Measurements from ENCODE around the gene TRNAU1AP.
"Not testable (repeated sequence)": the region's sequence is repeated elsewhere in the genome, so short reads cannot be mapped to it uniquely, and the experiment has no call there.

TRNAU1AP gene

DNA sequence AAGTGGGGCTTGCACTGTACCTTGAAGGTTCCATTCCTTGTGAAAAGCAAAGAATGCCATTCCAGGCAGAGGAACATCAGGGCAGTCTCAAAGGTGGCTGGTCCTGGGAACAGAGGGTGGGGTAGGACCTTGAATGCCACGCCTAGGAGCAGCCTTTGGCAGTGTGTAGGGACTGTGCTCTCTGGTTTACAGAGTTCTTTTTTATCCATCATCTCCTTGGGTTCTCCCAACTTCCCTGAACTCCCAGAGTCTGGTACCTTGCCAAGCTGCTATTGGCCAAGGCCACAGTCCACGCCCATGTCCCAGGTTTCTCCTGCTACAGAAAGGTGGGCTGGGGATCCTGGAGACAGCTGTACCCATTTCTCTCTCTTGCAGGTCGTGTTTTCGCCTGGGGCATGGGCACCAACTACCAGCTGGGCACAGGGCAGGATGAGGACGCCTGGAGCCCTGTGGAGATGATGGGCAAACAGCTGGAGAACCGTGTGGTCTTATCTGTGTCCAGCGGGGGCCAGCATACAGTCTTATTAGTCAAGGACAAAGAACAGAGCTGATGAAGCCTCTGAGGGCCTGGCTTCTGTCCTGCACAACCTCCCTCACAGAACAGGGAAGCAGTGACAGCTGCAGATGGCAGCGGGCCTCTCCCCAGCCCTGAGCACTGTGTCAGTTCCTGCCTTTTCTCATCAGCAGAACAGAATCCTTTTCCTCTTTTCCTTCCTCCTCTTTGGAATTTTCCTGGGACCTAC lies 15.3 kb upstream of the TRNAU1AP start:
- H3K27ac Mint-ChIP-seq: no peak overlapping the region
- H3K27me3 Mint-ChIP-seq: no peaks in the 10 kb centered on the region
- DNase-seq (ENCODE audit: low spot score in 2 of 2) (no peak), ATAC-seq (ENCODE audit: low read depth) (no peak)
- no peaks in the 10 kb centered on the region for H3K4me1 Mint-ChIP-seq
- no peaks in the 10 kb centered on the region for H3K9me3 Mint-ChIP-seq
- no peak overlapping the region for H3K4me3 Mint-ChIP-seq
- peaks cover 4% of the 10 kb centered on the region for H3K36me3 Mint-ChIP-seq

DNA sequence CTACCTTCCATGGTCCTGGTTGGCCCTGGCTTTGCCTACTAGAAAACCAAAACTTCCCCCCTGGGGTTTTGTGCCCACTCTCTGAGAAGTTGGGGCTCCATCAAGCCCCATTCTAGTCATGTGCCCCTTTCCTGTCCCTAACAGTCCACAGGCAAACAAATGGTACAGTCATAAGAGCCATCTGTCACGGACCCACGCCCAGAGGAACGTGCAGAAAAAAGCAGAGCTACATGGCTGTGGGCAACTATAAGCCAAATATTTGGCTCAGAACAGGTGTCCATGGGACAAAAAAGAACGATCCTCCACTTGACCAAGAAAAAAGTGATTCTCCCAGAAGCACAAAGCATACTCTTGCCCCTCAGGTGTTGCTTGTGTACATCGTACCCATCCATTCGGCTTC lies 14.6 kb upstream of the TRNAU1AP start:
- no peaks in the 10 kb centered on the region for H3K27me3 Mint-ChIP-seq
- no peaks in the 10 kb centered on the region for H3K4me1 Mint-ChIP-seq
- no peaks in the 10 kb centered on the region for H3K9me3 Mint-ChIP-seq
- no peak overlapping the region for H3K27ac Mint-ChIP-seq
- no peak overlapping the region for H3K4me3 Mint-ChIP-seq
- DNase-seq (ENCODE audit: low spot score in 2 of 2) (no peak), ATAC-seq (ENCODE audit: low read depth) (no peak)
- H3K36me3 Mint-ChIP-seq: peaks cover 4% of the 10 kb centered on the region

DNA sequence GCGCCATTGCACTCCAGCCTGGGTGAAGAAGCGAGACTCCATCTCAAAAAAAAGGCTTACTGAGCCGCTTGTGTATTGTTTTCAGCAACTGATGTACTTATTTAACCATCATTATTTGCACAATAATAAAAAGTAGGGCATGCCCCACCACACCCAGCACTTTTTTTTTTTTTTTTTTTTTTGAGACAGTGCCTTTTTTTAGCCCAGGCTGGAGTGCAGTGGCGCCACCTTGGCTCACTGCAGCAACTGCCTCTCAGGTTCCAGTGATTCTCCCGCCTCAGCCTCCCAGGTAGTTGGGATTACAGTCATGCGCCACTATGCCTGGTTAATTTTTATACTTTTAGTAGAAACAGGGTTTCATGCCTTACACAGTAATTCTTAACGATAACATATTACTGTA lies 12.2 kb upstream of the TRNAU1AP start:
- no peak for DNase-seq (ENCODE audit: low spot score in 2 of 2)
- Mint-ChIP-seq H3K27ac (no peak overlapping the region), H3K9me3 (no peaks in the 10 kb centered on the region), H3K27me3 (no peaks in the 10 kb centered on the region), H3K4me3 (no peak overlapping the region), H3K4me1 (no peaks in the 10 kb centered on the region), H3K36me3 (peaks cover 2% of the 10 kb centered on the region)
- ATAC-seq (ENCODE audit: low read depth): no peak

DNA sequence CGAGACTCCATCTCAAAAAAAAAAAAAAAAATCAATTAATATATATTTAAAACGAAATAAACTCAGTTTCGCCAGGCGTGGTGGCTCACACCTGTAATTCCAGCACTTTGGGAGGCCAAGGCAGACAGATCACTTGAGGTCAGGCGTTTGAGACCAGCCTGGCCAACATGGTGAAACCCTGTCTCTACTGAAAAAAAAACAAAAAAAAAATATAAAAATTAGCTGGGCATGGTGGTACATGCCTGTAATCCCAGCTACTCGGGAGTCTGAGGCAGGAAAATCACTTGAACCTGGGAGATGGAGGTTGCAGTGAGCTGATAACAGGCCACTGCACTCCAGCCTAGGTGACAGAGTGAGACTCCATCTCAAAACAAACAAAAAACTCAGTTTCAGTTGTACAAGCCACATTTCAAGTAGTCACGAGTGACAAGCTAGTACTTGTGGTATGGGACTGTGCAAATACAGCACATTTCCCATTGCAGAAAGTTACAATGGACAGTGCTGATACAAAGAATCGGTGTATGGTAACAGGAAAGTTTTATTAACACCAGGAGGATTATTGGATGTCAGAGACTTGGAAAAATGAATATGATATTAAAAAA lies 11.4 kb upstream of the TRNAU1AP start:
- not testable (repeated sequence) for H3K4me3 Mint-ChIP-seq; H3K9me3 Mint-ChIP-seq; ATAC-seq (ENCODE audit: low read depth); H3K36me3 Mint-ChIP-seq; H3K4me1 Mint-ChIP-seq; DNase-seq (ENCODE audit: low spot score in 2 of 2); H3K27ac Mint-ChIP-seq; H3K27me3 Mint-ChIP-seq

DNA sequence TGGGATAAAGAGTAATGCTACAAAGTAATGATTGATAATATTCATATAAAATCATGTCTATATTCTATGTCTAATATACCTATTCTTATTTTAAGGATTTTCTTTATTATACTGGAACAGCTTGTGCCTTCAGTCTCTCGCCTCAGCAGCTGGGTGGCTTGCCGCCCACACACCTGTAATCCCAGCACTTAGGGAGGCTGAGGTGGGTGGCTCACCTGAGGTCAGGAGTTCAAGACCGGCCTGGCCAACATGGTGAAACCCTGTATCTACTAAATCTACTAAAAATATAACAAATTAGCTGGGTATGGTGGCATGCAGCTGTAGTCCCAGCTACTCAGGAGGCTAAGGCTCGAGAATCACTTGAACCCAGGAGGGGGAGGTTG lies 7.6 kb upstream of the TRNAU1AP start:
- ATAC-seq (ENCODE audit: low read depth): no peak
- Mint-ChIP-seq H3K27ac (no peak overlapping the region), H3K9me3 (no peaks in the 10 kb centered on the region), H3K27me3 (no peaks in the 10 kb centered on the region), H3K4me1 (no peaks in the 10 kb centered on the region), H3K36me3 (no peaks in the 10 kb centered on the region), H3K4me3 (no peak overlapping the region)
- DNase-seq (ENCODE audit: low spot score in 2 of 2): no peak

DNA sequence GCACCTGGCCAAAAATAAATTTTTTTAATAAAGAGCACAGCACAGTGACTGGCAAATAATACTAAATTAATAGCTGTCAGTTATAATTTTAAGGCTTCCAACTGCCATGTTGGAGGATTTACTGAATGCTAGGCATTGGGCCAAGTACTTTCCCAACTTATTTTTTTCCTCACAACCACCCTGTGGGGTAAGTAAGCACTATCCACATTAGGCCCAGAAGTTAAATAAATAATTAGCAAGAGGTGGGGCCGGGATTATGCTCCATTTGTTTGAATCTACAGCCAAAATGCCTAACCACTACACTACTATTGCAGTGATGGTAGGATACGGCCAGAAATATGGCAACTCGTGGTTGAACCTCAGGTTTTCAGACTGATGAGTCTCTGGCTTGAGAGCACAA lies 4.6 kb upstream of the TRNAU1AP start:
- no peaks in the 10 kb centered on the region for H3K36me3 Mint-ChIP-seq
- no peak overlapping the region for H3K27ac Mint-ChIP-seq
- no peak for DNase-seq (ENCODE audit: low spot score in 2 of 2)
- ATAC-seq (ENCODE audit: low read depth): no peak
- no peak overlapping the region for H3K4me3 Mint-ChIP-seq
- peaks cover 3% of the 10 kb centered on the region for H3K4me1 Mint-ChIP-seq
- no peaks in the 10 kb centered on the region for H3K9me3 Mint-ChIP-seq
- H3K27me3 Mint-ChIP-seq: no peaks in the 10 kb centered on the region

DNA sequence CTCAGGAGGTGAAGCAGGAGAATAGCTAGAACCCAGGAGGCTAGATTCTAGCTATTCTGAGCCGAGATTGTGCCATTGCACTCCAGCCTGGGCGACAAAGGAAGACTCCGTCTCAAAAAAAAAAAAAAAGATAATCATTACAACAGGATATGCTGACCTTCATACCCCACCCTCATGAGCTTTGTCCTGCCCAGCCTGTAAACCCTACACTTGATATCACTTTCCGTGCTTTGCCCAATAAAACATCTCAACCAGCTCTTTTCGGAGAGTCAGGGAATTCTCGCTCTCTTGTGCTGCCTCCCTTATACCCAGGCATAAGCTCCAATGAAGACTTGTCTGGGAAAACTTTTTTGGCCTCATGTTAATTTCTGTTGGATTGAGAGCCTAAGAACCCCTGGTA lies 1.5 kb upstream of the TRNAU1AP start:
- ATAC-seq (ENCODE audit: low read depth) (no peak), DNase-seq (ENCODE audit: low spot score in 2 of 2) (no peak)
- Mint-ChIP-seq H3K4me3 (no peak overlapping the region), H3K36me3 (peaks cover 4% of the 10 kb centered on the region), H3K4me1 (peaks cover 6% of the 10 kb centered on the region), H3K9me3 (no peaks in the 10 kb centered on the region), H3K27ac (peak overlapping the region; percentile 97), H3K27me3 (no peaks in the 10 kb centered on the region)

DNA sequence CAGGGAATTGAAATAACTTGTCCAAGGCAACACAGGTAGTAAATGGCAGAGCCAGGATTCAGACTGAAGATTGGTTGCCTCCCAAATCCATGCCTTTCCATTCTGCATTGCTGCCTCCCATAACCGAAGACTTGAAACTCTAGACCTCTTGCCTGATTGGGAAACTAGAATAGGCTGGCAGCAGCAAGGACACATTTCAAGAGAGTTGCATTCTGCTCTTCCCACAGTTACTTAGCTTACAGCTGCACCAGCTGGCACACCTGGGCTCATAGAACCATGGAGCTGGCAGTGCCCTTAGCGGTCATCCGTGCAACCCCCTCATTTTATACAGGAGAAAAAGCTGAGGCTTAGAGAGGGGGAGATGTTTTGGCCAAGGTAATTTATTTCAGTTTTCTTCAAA lies 8.0 kb downstream of the TRNAU1AP start:
- H3K4me1 Mint-ChIP-seq: no peaks in the 10 kb centered on the region
- H3K4me3 Mint-ChIP-seq: no peak overlapping the region
- H3K36me3 Mint-ChIP-seq: peaks cover 15% of the 10 kb centered on the region
- no peak for DNase-seq (ENCODE audit: low spot score in 2 of 2)
- no peak for ATAC-seq (ENCODE audit: low read depth)
- H3K27me3 Mint-ChIP-seq: no peaks in the 10 kb centered on the region
- no peaks in the 10 kb centered on the region for H3K9me3 Mint-ChIP-seq
- H3K27ac Mint-ChIP-seq: no peak overlapping the region

DNA sequence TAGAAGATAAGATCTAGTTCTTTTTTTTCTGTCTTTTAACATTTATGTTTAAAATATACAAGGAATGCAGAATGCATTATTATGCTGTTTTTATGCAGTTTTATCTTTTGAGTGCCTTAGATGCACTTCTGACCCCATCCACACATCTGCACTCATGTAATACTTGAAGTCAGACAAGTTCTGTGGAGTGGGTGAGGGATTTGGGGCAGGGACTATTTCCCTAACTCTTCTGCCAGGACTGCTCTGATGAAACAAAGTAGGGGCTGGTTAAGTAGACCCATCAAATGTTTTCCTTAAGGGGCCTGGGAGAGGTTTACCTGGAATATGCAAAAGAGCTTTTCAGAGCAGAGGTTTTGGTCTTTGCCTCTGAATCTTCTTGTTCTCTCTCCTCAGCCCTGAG lies 11.4 kb downstream of the TRNAU1AP start:
- no peaks in the 10 kb centered on the region for H3K4me1 Mint-ChIP-seq
- no peaks in the 10 kb centered on the region for H3K27me3 Mint-ChIP-seq
- H3K4me3 Mint-ChIP-seq: no peak overlapping the region
- no peaks in the 10 kb centered on the region for H3K9me3 Mint-ChIP-seq
- H3K36me3 Mint-ChIP-seq: peaks cover 16% of the 10 kb centered on the region
- DNase-seq (ENCODE audit: low spot score in 2 of 2) (no peak), ATAC-seq (ENCODE audit: low read depth) (no peak)
- H3K27ac Mint-ChIP-seq: no peak overlapping the region

DNA sequence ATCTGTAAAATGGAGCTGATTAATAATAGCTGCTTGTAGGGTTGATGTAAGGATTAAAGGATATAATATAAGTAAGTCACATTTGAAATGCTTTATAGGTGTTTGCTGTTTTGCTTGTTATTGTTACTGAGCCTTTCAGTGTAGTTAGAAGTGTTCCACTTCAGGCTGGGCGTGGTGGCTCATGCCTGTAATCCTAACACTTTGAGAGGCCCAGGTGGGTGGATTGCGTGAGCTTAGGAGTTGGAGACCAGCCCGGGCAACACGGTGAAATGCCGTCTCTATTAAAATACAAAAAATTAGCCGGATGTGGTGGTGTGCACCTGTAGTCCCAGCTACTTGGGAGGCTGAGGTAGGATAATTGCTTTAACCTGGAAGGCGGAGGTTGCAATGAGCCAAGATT lies 12.2 kb downstream of the TRNAU1AP start:
- DNase-seq (ENCODE audit: low spot score in 2 of 2): no peak

DNA sequence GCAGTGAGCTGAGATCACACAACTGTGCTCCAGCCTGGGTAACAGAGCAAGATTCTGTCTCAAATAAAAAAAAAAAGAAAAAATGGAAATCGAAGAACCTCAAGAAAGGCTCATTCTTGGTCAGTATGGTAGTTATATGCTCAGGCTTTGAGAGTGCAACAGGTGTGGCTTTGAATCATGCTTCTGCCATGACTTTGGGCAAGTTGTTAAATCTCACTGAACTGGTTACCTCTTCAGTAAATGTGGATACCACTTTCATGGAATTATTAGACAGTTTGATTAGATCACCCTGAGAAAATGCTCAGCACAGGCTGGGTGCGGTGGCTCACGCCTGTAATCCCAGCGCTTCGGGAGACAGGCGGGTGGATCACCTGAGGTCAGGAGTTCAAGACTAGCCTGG lies 12.8 kb downstream of the TRNAU1AP start:
- no peak overlapping the region for H3K4me3 Mint-ChIP-seq
- DNase-seq (ENCODE audit: low spot score in 2 of 2) (no peak), ATAC-seq (ENCODE audit: low read depth) (no peak)
- no peak overlapping the region for H3K27ac Mint-ChIP-seq
- H3K27me3 Mint-ChIP-seq: no peaks in the 10 kb centered on the region
- no peaks in the 10 kb centered on the region for H3K9me3 Mint-ChIP-seq
- no peaks in the 10 kb centered on the region for H3K4me1 Mint-ChIP-seq
- peaks cover 16% of the 10 kb centered on the region for H3K36me3 Mint-ChIP-seq

More for the DNA sequence above, 12.2 kb downstream of the TRNAU1AP start:
- no peak overlapping the region for H3K27ac Mint-ChIP-seq
- H3K27me3 Mint-ChIP-seq: no peaks in the 10 kb centered on the region
- no peaks in the 10 kb centered on the region for H3K4me1 Mint-ChIP-seq
- H3K4me3 Mint-ChIP-seq: no peak overlapping the region
- no peak for ATAC-seq (ENCODE audit: low read depth)
- H3K36me3 Mint-ChIP-seq: peaks cover 16% of the 10 kb centered on the region
- no peaks in the 10 kb centered on the region for H3K9me3 Mint-ChIP-seq

DNA sequence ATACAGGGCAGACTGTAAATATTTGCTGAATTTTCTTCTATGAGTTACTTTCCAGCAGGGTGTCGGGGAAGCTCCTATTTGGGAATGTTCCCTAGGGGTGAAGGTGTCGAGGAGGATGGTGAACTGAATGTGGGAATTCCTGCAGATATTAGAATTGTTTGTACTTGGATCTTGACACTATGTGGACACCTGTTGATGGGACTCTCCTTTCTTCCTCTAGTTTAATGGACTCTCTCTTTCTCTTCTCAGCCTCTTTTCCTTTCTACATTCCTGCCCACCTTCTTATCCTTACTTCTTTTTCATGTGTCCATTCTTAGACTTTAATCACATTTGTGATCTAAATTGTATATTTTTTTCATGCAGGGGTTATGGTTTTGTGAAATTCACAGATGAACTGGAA lies 14.0 kb downstream of the TRNAU1AP start:
- Mint-ChIP-seq H3K9me3 (no peaks in the 10 kb centered on the region), H3K36me3 (peaks cover 19% of the 10 kb centered on the region), H3K27me3 (no peaks in the 10 kb centered on the region), H3K4me1 (no peaks in the 10 kb centered on the region), H3K27ac (peak overlapping the region; percentile 3), H3K4me3 (no peak overlapping the region)
- DNase-seq (ENCODE audit: low spot score in 2 of 2): no peak
- ATAC-seq (ENCODE audit: low read depth): no peak

DNA sequence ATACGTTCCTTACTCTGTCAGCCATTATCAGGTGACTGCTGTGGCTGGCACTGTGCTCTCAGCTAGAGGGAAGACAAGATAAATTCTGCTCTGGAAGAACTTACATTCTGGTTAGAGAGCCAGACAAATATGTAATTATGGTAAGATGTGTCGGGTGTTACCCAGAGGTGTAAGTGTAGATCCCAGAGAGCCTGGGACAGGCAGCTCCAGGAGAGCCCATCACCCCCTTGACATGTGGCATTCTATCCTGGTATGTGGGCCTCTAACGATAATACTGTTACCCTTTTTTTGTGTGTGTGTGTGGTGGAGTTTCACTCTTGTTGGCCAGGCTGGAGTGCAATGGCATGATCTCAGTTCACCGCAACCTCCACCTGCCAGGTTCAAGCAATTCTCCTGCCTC lies 19.0 kb downstream of the TRNAU1AP start:
- no peaks in the 10 kb centered on the region for H3K9me3 Mint-ChIP-seq
- no peaks in the 10 kb centered on the region for H3K27me3 Mint-ChIP-seq
- no peaks in the 10 kb centered on the region for H3K4me1 Mint-ChIP-seq
- ATAC-seq (ENCODE audit: low read depth) (no peak), DNase-seq (ENCODE audit: low spot score in 2 of 2) (no peak)
- H3K4me3 Mint-ChIP-seq: no peak overlapping the region
- peaks cover 15% of the 10 kb centered on the region for H3K36me3 Mint-ChIP-seq
- H3K27ac Mint-ChIP-seq: no peak overlapping the region

DNA sequence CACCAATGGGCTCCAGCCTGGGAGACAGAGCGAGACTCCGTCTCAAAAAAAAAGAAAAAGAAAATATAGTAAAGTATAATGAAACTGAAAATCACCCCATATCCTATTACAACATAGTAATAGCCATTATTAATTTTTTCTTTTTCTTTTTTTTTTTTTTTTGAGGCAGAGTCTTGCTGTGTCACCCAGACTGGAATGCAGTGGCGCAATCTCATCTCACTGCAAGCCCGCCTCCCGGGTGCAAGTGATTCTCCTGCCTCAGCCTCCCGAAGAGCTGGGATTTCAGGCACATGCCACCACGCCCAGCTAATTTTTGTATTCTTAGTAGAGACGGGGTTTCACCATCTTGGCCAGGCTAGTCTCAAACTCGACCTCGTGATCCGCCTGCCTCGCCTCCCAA lies 20.0 kb downstream of the TRNAU1AP start:
- not testable (repeated sequence) for ATAC-seq (ENCODE audit: low read depth); H3K4me1 Mint-ChIP-seq; H3K27ac Mint-ChIP-seq; H3K4me3 Mint-ChIP-seq; H3K9me3 Mint-ChIP-seq; H3K27me3 Mint-ChIP-seq; DNase-seq (ENCODE audit: low spot score in 2 of 2)
- H3K36me3 Mint-ChIP-seq: peaks cover 13% of the 10 kb centered on the region

DNA sequence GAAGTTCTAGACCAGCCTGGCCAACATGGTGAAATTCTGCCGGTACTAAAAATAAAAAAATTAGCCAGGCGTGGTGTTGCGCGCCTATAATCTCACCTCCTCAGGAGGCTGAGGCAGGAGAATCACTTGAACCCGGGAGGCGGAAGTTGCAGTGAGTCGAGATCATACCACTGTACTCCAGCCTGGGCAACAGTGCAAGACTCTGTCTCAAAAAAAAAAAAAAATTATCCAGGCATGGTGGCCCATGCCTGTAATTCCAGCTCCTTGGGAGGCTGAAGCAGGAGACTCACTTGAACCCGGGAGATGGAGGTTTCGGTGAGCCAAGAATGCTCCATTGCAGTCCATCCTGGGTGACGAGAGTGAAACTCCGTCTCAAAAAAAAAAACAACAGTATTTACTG lies 20.7 kb downstream of the TRNAU1AP start:
- Mint-ChIP-seq H3K4me3 (no peak overlapping the region), H3K36me3 (peaks cover 15% of the 10 kb centered on the region), H3K4me1 (peaks cover 8% of the 10 kb centered on the region), H3K27ac (no peak overlapping the region), H3K9me3 (no peaks in the 10 kb centered on the region), H3K27me3 (no peaks in the 10 kb centered on the region)
- DNase-seq (ENCODE audit: low spot score in 2 of 2) (no peak), ATAC-seq (ENCODE audit: low read depth) (no peak)

All from memory B cell (primary cell).